Measurements from ENCODE around the gene PRDM16. TPM values are rescaled to one million over a fixed set of nuclear protein-coding genes. Genes with fewer than 3 reads are reported as not detected.

The PRDM16 gene
- total RNA-seq, 1 experiment from 2014 or later: 0.95 TPM

DNA sequence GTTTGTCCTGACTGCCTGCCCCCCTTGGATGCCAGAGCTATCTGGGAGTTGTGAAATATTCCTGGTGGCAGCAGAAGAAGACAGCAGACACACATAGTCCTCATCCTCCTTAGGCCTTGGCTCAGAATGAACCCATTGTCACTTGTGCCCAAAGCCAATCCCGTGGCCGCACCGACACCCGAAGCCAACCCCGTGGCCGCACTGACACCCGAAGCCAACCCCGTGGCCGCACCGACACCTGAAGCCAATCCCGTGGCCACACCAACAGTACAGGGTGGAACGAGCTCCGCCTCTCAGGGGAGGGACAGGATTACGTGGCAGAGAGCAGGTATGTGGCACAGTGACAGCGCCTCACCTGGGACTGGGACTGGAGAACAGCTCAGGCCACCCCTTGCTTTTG lies 186.7 kb downstream of the PRDM16 start:
- DNase-seq: no peak
- no peak overlapping the region for H3K4me3 ChIP-seq
- H3K9me3 ChIP-seq: no peaks in the 10 kb centered on the region
- no peaks in the 10 kb centered on the region for H3K36me3 ChIP-seq
- no peaks in the 10 kb centered on the region for H3K27me3 ChIP-seq

DNA sequence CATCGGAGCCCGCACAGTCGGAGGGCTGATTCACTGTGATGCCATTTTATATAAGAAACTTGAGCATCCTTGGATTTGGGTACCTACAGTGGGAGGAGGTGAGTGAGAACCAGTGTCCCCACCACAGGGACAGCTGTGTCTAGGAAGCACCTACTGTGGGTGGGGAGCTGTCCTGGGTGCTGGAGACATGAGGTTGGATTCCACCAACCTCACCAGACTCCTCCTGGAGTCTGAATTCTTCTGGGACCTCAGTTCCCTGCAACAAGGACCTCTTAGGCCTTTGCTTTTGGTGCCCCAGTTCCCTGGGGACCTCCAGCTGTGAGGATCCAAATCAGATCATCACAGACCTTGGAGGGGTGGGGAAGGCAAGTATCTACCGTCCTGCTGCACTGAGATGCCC lies 188.8 kb downstream of the PRDM16 start:
- Histone ChIP-seq H3K9me3 (no peaks in the 10 kb centered on the region), H3K27me3 (no peaks in the 10 kb centered on the region), H3K4me3 (no peak overlapping the region), H3K36me3 (no peaks in the 10 kb centered on the region)
- no peak for DNase-seq

DNA sequence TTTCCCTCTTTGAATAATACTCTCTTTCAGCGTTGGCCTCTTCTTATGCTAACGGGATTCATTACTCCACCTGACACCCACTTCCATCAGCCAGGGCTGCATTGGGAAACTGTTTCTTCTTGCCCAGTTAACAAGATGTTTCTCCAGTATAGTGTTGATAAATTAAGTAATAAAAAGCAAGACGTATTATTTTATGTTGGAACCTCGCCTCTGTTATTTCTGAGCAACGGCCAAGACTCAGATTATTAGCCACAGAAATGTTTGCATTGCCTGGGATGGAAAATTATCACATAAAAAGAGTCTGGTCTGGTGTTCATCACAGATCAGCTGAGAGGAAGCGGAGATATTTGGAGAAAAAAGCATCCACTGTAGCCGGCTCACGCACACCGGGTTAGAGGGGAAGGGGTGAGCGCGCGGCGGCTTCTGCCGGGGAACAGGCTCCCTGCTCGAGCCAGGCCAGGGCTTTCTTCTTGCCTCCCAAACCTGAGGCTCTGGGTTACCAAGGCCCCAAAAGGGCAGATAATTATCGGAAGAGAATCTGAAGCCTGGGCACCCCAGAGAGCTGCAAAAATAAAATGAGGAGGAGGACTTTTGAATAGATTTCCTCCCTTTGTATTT lies 189.5 kb downstream of the PRDM16 start:
- H3K36me3 ChIP-seq: no peaks in the 10 kb centered on the region
- no peak for DNase-seq

DNA sequence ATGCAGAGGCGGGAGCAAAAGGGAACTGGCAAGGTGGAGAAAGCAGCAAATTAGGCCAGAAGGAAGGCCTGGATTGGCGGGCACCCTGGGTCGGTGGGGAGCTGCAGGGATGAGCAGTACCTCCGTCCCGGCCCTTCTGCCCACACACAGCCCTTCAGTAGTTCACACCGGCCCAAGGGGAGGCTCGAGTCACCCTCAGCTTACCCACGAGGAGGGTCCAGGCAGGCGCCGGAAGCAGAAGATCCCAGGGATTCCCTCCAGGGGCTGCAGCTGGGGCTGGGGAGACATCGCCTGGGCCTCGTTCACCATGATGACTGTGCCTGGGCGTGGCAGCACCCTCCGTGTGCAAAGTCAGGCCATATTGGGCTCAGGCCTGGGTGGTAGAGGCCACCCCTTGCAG lies 190.0 kb downstream of the PRDM16 start:
- H3K36me3 ChIP-seq: no peaks in the 10 kb centered on the region
- DNase-seq: no peak
- H3K9me3 ChIP-seq: no peaks in the 10 kb centered on the region
- no peaks in the 10 kb centered on the region for H3K27me3 ChIP-seq
- no peak overlapping the region for H3K4me3 ChIP-seq

More for the DNA sequence above, 189.5 kb downstream of the PRDM16 start:
- H3K27me3 ChIP-seq: no peaks in the 10 kb centered on the region
- no peak overlapping the region for H3K4me3 ChIP-seq
- no peaks in the 10 kb centered on the region for H3K9me3 ChIP-seq

DNA sequence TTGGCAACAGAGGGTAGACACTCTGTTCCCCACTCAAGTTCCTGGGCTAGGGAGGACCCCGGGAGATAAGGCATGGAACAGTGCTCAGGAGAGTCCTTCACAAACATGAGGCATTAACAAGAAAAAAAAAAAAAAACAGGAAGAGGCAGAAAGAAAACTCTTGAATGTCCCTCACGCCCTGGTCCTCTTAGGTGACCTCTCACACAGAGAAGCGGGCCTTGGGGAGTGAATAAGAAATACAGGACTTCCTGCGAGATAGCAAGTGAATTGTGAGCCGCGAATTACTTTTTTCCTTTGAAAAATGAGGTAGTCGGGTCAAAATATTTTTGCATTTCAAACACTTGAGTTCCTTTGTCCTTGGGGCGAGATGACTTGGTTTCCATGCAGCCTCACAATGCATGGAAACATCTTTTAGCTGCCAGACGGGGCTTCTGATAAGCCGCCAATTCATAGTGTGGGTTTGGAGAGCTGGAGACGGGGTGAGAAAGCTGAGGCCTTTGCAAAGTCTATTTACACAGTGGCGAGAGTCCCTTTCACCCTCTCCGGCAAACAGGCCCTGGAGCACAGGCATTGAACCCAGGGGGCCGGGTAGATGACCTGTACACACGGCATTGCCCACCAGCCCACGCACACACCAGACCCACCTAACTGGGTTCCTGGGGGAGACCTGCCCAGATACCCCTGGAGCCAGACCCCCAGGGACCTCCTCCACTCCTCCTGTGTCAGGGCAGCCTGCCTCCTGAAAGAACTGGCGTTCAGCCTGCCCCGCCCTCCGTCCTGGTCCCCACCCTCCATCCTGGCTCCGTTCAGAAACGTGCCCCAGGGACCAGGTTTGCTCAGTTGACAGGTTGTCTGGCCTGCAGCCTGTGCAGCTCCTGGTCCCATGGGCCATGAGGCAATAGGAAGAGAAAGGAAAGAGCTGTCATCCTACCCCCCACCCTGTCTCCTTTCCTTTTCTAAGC lies 192.3 kb downstream of the PRDM16 start:
- Histone ChIP-seq H3K9me3 (no peaks in the 10 kb centered on the region), H3K27me3 (no peaks in the 10 kb centered on the region), H3K4me3 (no peak overlapping the region), H3K36me3 (no peaks in the 10 kb centered on the region)
- DNase-seq: no peak

DNA sequence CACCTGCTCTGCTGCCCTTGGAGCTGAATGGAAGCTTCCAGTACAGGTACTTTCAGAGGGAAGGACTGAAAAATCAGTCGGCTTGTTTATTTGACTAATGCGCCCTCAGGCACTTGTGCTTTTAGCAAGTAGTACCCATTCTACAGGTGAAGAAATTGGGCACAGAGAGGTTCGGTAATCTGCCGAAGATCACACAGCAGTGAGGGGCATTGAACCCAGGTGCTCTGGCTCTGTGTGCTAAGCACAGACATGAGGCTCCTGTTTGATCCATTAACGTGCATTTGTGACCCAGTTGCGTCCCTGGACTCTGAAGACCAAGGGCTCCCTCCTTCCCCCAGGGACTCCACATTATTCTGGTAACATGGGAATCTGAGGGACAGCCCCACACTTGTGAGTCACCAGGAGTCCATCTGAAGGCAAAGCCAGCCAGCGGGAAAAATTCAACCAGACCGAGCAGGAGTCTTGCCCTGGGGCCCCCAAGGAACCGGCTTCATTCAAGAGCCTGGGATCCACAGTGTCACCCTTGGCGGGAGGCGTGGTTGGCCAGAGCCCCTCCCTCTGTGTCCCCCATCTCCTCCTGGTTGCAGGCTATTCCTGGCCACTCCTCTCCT lies 193.1 kb downstream of the PRDM16 start:
- H3K4me3 ChIP-seq: no peak overlapping the region
- no peak for DNase-seq
- no peaks in the 10 kb centered on the region for H3K36me3 ChIP-seq
- H3K27me3 ChIP-seq: no peaks in the 10 kb centered on the region
- H3K9me3 ChIP-seq: no peaks in the 10 kb centered on the region

DNA sequence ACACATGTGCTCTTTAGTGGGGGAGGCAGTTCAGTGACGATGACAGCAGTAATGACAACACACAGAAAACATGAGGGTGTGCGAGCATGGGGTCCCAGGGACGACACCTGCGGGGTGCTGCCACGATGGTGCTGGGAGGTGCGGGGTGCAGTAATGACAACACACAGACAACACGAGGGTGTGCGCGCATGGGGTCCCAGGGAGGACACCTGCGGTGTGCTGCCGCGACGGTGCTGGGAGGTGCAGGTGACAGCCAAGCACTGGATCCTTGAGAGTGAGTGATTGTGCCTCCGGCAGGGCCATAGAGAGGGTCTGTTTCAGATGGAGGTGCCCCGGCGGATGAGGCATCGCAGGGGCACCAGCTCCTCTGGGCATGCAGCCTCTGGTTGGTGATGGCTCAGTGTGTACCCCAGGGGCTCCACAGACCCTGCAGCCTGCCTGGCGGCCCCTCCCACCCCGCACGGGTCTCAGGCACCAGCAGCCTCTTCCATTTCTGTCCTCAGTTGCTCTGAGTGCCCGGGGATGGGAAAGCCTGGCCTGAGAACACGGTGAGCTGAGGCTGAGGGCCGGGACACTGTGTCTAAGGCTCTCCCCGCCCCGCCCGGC lies 193.8 kb downstream of the PRDM16 start:
- Histone ChIP-seq H3K4me3 (no peak overlapping the region), H3K27me3 (no peaks in the 10 kb centered on the region), H3K36me3 (no peaks in the 10 kb centered on the region), H3K9me3 (no peaks in the 10 kb centered on the region)
- DNase-seq: no peak

DNA sequence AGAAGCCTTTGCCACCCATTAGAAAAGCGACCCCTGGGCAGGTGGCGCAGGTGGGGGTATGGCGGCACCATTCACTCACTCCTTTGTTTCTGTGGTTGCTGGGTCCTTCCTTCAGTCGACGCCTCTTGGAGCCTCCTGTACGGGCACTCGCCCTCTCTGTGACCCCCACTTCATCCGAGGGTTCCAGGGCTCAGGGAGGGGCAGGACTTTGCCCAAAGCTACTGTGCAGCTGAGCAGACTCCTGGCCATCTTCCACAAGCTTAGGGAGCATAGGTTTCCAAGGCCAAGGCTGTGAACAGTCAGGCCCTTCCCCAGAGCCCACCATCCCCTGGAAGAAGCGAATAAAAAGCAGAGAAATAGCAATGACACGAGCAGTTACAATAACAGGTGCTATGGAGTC lies 194.8 kb downstream of the PRDM16 start:
- Histone ChIP-seq H3K27me3 (no peaks in the 10 kb centered on the region), H3K36me3 (no peaks in the 10 kb centered on the region), H3K4me3 (no peak overlapping the region), H3K9me3 (no peaks in the 10 kb centered on the region)
- DNase-seq: no peak

DNA sequence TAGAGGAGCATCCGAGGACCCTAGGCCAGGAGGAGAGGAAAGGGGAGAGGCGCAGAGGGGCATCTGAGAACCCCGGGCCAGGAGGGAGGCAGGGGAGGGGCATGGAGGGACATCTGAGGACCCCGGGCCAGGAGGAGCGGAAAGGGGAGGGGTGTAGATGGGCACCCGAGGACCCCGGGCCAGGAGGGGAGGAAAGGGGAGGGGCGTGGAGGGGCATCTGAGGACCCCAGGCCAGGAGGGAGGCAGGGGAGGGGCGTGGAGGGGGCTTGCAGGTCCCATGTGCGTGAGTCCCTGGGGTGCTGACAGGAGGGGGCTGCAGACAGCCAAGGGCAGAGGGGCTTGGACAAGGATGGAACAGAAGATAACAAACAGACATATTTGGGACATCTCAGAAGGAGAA lies 195.5 kb downstream of the PRDM16 start:
- Histone ChIP-seq H3K27me3 (no peaks in the 10 kb centered on the region), H3K9me3 (no peaks in the 10 kb centered on the region), H3K36me3 (no peaks in the 10 kb centered on the region), H3K4me3 (no peak overlapping the region)
- no peak for DNase-seq

DNA sequence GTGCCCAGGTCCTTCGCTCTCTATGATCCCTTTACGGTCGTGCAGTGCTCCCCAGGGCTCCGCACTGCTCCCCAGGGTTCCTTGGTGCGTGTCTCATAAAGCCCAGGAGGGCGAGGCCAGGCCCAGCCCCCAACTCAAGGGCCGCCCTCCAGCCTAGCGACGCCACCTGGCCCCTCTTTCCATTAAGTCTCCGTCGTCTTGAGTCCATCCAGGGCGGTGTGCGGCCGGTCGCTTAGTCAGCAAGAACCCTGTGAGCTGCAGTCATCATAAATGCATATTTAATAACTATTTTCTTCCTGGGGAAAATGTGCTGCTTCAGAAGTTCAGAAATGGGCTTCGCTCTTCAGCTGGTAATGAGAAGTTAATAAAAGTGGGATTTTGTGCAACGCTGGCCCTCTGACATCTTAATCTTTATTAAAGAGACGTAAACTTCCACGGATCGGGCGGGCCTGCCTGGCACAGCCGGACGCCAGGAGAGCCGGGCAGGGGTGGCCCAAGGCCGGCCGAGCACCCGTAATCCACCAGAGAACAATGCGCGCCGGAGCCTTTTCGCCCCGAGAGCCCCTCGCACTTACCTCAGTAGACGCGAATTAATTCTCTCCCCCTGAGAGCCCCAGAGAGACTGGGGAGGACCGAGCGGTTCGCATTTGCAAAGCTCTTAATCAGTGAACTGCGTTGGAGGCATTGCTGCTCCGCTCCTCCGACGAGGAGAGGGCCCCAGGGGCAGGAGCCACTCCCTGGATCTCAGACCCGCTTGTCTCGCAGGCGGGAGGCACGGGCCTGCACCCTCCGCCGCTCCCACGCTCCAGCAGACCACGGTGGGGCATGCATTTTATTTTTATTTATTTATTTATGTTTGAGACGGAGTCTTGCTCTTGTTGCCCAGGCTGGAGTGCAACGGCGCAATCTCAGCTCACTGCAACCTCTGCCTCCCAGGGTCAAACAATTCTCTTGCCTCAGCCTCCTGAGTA lies 197.1 kb downstream of the PRDM16 start:
- Histone ChIP-seq H3K9me3 (no peaks in the 10 kb centered on the region), H3K36me3 (no peaks in the 10 kb centered on the region), H3K27me3 (no peaks in the 10 kb centered on the region), H3K4me3 (no peak overlapping the region)
- no peak for DNase-seq

DNA sequence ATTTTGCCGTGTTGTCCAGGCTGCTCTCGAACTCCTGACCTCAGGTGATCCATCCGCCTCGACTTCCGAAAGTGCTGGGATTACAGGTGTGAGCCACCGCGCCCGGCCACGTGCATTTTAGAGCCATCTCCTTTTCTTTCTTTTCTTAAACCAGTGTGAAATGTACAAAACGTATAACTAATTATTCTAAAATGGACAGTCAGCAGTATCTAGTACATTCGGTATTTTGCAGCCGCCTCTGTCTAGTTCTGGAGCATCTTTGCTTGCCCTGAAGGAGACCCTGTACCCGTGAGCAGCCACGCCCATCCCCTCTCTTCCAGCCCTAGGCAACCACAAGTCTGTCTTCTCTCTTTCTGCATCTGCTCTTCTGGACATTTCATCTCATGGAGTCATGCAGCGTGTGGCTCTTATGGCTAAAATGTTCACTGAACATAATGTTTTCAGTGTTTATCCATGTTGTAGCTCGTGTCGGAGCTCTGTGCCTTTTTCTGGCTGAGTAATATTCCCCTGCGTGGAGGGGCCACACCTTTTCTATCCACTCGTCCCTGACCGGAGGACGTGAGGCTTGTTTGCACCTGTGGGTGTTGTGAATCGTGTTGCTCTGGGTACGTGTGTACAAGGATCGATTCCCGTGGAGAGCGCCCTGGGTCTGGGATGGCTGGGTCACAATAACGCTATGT lies 198.0 kb downstream of the PRDM16 start:
- DNase-seq: no peak
- Histone ChIP-seq H3K27me3 (no peaks in the 10 kb centered on the region), H3K9me3 (no peaks in the 10 kb centered on the region), H3K4me3 (no peak overlapping the region), H3K36me3 (no peaks in the 10 kb centered on the region)

DNA sequence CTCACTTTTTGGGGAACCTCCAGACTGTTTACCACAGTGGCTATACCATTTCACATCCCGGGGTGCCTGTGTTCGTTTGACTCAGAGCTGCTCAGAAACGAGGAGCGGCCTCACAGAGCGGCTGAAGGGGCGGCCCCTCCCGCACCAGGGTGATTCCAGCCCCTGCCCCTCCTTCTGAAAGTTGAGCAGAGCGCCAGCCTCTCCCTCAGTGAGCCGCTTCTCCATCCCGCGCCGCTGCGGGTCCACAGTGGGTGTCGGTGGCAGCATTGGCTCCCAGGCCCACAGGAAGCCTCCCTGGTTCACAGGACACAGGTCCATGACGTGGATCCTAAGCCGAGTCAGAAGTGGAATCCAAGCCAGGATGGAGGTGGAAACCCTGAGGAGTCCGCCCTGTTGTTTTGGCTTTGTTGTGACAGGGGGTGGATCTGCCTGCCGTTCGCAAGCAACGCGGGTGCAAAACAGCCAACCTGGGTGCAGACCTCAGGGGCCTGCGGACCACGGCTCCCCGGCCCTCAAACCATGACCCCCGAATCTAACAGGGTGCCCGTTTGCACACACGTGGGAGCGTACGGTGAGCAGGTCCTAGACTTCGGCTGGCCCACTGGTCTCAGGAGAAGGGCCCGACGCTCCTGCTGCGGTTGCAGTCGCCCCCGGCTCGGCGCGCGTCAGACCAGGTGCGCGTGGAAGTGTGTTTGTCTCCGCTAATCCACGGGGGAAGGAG lies 198.7 kb downstream of the PRDM16 start:
- Histone ChIP-seq H3K27me3 (no peaks in the 10 kb centered on the region), H3K9me3 (no peaks in the 10 kb centered on the region), H3K36me3 (no peaks in the 10 kb centered on the region), H3K4me3 (no peak overlapping the region)
- no peak for DNase-seq

DNA sequence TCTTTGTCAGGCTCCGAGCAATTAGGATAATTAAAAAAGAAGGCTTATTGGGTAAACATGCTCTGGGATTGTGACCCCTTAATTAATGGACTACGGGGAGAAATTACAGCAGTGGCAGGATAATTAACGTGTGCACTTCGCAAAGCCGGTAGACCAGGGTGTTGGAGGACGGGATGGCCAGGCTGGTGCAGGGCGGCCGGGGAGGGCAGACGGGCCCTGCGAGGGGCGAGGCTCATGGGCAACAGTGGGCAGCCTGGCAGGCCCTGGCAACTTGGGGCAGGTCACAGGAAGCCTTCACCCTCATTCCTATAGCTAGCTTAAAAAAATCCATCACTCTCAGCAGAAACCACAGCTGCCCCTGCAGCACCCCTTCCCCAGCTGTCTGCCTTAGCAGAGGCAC lies 199.3 kb downstream of the PRDM16 start:
- H3K27me3 ChIP-seq: no peaks in the 10 kb centered on the region
- no peak for DNase-seq
- H3K9me3 ChIP-seq: no peaks in the 10 kb centered on the region
- H3K4me3 ChIP-seq: no peak overlapping the region
- H3K36me3 ChIP-seq: no peaks in the 10 kb centered on the region

DNA sequence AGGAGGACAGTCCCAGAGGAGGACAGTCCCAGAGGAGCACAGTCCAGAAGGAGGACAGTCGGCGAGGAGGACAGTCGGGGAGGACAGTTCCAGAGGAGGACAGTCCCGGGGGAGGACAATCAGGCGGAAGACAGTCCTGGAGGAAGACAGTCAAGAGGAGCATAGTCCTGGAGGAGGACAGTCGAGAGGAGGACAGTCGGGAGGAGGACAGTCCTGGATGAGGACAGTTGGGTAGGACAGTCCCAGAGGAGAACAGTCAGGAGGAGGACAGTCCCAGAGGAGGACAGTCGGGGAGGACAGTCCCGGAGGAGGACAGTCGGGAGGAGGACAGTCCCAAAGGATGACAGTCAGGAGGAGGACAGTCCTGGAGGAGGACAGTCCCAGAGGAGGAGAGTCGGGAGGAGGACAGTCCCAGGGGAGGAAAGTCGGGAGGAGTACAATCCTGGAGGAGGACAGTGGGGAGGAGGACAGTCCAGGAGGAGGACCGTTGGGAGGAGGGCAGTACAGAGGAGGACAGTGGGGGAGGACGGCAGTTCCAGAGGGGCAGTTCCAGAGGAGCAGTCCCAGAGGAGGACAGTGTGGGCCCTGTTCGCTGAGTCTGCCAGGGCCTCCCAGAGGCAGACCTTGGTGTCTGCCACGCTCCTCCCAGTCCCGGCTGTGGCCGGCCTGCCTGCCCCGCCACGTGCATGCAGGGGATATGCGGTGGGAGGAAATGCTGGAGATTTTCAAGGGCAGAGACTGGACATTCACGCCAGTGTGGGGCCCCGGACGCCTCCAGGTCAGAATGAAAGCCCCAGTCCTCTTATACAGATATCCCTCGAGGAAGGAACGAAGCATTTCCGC lies 201.6 kb downstream of the PRDM16 start:
- no peak for DNase-seq
- Histone ChIP-seq H3K36me3 (no peaks in the 10 kb centered on the region), H3K4me3 (no peak overlapping the region), H3K27me3 (no peaks in the 10 kb centered on the region), H3K9me3 (no peaks in the 10 kb centered on the region)

Measured in MG63 (cell line).